ENCODE data around the gene ANXA4.

ANXA4 gene

DNA sequence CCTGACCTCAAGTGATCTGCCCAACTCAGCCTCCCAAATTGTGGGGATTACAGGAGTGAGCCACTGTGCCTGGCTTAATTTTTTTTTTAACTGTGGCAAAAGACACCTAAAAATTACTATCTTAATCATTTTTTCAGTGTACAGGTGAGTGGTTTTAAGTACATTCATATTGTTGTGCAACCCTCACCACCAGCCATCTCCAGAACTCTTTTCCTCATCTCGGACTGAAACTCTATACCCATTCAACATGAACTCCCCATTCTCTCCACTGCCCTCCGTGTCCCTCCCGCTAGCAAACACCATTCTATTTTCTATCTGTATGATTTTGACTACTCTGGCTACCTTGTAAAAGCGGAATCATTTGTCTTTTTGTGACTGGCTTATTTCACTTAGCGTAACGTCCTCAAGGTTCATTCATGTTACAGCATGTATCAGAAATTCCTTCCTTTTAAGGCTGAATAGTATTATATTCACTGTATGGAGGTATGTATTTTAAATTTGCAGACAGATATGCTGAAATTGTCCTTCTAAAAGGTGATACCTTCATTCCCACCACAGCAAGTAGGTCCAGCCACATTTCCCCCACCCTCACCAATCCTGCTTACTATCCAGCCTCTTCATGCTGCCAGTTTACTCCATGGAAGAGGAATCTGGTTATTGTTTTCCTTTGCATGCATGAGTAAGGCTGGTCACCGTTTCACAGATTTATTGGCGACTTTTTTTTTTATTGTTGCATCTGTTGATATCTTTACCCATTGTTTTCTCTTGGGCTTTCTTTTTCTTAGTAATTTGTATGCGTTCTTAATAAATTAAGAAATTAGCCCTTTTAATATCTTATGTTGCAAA, 40.6 kb upstream of the ANXA4 start:
- TF ChIP-seq ZNF8 (CRISPR knock-in tag; IDR thresholded peaks at IDR 0.05), result no peak
- no peak for TF ChIP-seq CREB5 (CRISPR knock-in tag; IDR thresholded peaks at IDR 0.05; ENCODE audit: low read depth)
- no peak for TF ChIP-seq SNAI2 (CRISPR knock-in tag; IDR thresholded peaks at IDR 0.05)
- no peak for TF ChIP-seq CSDC2 (CRISPR knock-in tag; IDR thresholded peaks at IDR 0.05)
- TF ChIP-seq TSHZ2 (CRISPR knock-in tag; IDR thresholded peaks at IDR 0.05), result no peak
- no peak for ATAC-seq

DNA sequence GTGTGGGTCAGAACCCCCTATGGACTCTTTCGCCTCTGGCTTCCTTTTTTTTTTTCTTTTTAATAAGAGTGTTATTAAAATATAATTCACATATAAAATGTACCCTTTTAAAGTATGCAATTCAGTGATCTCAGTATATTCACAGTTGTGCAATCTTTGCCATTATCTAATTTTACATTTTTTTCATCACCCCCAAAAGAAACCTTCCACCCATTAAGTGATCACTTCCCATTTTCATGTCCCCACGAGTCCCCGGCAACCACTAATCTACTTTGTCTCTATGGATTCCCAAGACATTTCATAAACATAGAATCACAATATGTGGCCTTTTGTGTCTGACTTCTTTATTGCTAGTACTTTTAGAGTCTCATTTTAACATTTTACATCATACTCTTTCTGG, 38.7 kb upstream of the ANXA4 start:
- no peak for TF ChIP-seq ISL1 (CRISPR knock-in tag; IDR thresholded peaks at IDR 0.05)
- no peak for TF ChIP-seq ZFP3 (CRISPR knock-in tag; IDR thresholded peaks at IDR 0.05)
- TF ChIP-seq ZFP30 (CRISPR knock-in tag; IDR thresholded peaks at IDR 0.05), result no peak
- no peak for ATAC-seq

- TF ChIP-seq ZNF8 (CRISPR knock-in tag; IDR thresholded peaks at IDR 0.05) (no peak), TOX (CRISPR knock-in tag; IDR thresholded peaks at IDR 0.05; ENCODE audit: borderline replicate concordance) (no peak), SNAI2 (CRISPR knock-in tag; IDR thresholded peaks at IDR 0.05) (no peak), CREB5 (CRISPR knock-in tag; IDR thresholded peaks at IDR 0.05; ENCODE audit: low read depth) (no peak), GLIS3 (CRISPR knock-in tag; IDR thresholded peaks at IDR 0.05) (no peak), ARNTL (CRISPR knock-in tag; IDR thresholded peaks at IDR 0.05; ENCODE audit: borderline replicate concordance, low read depth) (no peak), TCF4 (CRISPR knock-in tag; IDR thresholded peaks at IDR 0.05; ENCODE audit: borderline replicate concordance) (no peak), PPARA (CRISPR knock-in tag; IDR thresholded peaks at IDR 0.05; ENCODE audit: borderline replicate concordance) (no peak), ESRRG (CRISPR knock-in tag; IDR thresholded peaks at IDR 0.05) (no peak), ZFP3 (CRISPR knock-in tag; IDR thresholded peaks at IDR 0.05) (no peak), ZNF565 (CRISPR knock-in tag; conservative IDR thresholded peaks at IDR 0.05; ENCODE audit: low read depth) (no peak), ZFP30 (CRISPR knock-in tag; IDR thresholded peaks at IDR 0.05) (no peak), RARB (CRISPR knock-in tag; IDR thresholded peaks at IDR 0.05) (no peak), BACH2 (CRISPR knock-in tag; IDR thresholded peaks at IDR 0.05; ENCODE audit: borderline replicate concordance) (no peak), CSDC2 (CRISPR knock-in tag; IDR thresholded peaks at IDR 0.05) (no peak), OSR1 (CRISPR knock-in tag; IDR thresholded peaks at IDR 0.05) (no peak)
- TF ChIP-seq, protein P1, sequence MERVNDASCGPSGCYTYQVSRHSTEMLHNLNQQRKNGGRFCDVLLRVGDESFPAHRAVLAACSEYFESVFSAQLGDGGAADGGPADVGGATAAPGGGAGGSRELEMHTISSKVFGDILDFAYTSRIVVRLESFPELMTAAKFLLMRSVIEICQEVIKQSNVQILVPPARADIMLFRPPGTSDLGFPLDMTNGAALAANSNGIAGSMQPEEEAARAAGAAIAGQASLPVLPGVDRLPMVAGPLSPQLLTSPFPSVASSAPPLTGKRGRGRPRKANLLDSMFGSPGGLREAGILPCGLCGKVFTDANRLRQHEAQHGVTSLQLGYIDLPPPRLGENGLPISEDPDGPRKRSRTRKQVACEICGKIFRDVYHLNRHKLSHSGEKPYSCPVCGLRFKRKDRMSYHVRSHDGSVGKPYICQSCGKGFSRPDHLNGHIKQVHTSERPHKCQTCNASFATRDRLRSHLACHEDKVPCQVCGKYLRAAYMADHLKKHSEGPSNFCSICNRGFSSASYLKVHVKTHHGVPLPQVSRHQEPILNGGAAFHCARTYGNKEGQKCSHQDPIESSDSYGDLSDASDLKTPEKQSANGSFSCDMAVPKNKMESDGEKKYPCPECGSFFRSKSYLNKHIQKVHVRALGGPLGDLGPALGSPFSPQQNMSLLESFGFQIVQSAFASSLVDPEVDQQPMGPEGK (CRISPR knock-in tag; IDR thresholded peaks at IDR 0.05; ENCODE audit: borderline replicate concordance), result no peak
- TF ChIP-seq, protein P2, sequence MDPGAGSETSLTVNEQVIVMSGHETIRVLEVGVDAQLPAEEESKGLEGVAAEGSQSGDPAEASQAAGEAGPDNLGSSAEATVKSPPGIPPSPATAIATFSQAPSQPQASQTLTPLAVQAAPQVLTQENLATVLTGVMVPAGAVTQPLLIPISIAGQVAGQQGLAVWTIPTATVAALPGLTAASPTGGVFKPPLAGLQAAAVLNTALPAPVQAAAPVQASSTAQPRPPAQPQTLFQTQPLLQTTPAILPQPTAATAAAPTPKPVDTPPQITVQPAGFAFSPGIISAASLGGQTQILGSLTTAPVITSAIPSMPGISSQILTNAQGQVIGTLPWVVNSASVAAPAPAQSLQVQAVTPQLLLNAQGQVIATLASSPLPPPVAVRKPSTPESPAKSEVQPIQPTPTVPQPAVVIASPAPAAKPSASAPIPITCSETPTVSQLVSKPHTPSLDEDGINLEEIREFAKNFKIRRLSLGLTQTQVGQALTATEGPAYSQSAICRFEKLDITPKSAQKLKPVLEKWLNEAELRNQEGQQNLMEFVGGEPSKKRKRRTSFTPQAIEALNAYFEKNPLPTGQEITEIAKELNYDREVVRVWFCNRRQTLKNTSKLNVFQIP (CRISPR knock-in tag; IDR thresholded peaks at IDR 0.05; ENCODE audit: borderline replicate concordance, low read depth), result no peak
- TF ChIP-seq, protein P3, sequence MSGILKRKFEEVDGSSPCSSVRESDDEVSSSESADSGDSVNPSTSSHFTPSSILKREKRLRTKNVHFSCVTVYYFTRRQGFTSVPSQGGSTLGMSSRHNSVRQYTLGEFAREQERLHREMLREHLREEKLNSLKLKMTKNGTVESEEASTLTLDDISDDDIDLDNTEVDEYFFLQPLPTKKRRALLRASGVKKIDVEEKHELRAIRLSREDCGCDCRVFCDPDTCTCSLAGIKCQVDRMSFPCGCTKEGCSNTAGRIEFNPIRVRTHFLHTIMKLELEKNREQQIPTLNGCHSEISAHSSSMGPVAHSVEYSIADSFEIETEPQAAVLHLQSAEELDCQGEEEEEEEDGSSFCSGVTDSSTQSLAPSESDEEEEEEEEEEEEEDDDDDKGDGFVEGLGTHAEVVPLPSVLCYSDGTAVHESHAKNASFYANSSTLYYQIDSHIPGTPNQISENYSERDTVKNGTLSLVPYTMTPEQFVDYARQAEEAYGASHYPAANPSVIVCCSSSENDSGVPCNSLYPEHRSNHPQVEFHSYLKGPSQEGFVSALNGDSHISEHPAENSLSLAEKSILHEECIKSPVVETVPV (CRISPR knock-in tag; IDR thresholded peaks at IDR 0.05), result no peak
- ATAC-seq, result no peak
Measured at GRCh38 chr2:69704446-69704845, 37.5 kb upstream of the ANXA4 start.
